ENCODE data around the gene SNX3. TPM values are rescaled to one million over a fixed set of nuclear protein-coding genes. Genes with fewer than 3 reads are reported as not detected.
A peak's percentile ranks its signal among the peaks of the same experiment; 100 is the strongest.

SNX3 gene
- total RNA-seq, 3 donors from 2014 or later = 144 to 212 (median 151) TPM

DNA sequence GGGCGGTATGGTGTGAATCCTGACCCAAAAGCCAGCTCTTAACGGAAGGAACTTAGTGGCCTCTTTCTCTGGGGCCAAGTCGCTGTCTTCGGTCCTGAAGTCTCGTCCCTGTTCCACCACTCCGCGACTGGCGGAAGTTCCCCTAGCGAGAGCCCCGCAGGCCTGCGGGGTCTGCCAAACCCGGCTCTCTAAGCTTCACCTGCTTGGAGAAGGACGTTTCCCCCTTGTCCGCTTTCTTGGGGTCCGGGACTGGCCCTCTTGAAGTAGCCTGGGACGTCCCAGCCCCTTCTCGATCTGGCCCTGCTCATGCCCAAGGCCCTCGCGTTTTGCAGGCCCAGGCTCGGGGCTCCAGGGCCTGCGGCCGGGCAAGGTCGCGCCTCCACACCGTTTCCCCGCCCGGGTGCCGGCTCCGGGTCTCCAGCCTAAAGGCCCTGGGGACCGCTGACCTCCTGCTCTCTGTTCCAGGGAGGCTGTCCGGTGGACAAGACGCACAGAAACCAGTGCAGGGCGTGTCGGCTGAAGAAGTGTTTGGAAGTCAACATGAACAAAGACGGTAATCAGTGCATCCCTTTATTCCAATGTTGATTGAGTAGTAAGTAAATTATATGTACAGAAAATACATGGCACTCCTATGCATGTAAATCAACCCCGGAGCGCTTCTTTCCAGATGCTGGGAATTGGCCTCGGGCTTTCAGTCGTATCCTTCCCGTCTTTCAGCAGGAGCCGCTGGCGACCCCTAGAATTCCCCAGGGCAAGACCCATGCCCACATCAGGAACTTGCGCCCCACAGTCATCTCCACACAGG, 86.3 kb downstream of the SNX3 start:
- no peak overlapping the region for H3K27ac ChIP-seq
- intact Hi-C loops (cut with DNase I; ENCODE audit: low total_unique reads) = no loop called here
- no peak for DNase-seq (ENCODE audit: low spot score in 2 of 2)
- peak overlapping the region in 1 of 3 donors; percentile 64 for H3K4me3 ChIP-seq
- TF ChIP-seq CTCF (IDR thresholded peaks at IDR 0.05) = no peak
- no peak for TF ChIP-seq POLR2AphosphoS5 (IDR thresholded peaks at IDR 0.05)
- no peak for TF ChIP-seq POLR2A (IDR thresholded peaks at IDR 0.05)
- no peaks in the 10 kb centered on the region for H3K4me1 ChIP-seq
- no peaks in the 10 kb centered on the region for H3K9me3 ChIP-seq
- H3K36me3 ChIP-seq = no peaks in the 10 kb centered on the region
- peaks cover 4 to 59% of the 10 kb centered on the region in 2 donors for H3K27me3 ChIP-seq

- no peak for DNase-seq (ENCODE audit: low spot score in 2 of 2)
- Histone ChIP-seq H3K4me1 (peaks cover 5 to 10% of the 10 kb centered on the region in 2 donors), H3K4me3 (no peak overlapping the region), H3K36me3 (no peaks in the 10 kb centered on the region), H3K9me3 (no peaks in the 10 kb centered on the region), H3K27ac (no peak overlapping the region), H3K27me3 (peaks cover 7 to 84% of the 10 kb centered on the region in 2 donors)
- intact Hi-C loops (cut with DNase I; ENCODE audit: low total_unique reads) = no loop called here
- no peak for TF ChIP-seq POLR2AphosphoS5 (IDR thresholded peaks at IDR 0.05)
- no peak for TF ChIP-seq POLR2A (IDR thresholded peaks at IDR 0.05)
- TF ChIP-seq CTCF (IDR thresholded peaks at IDR 0.05) = no peak
These were observed 88.8 kb downstream of the SNX3 start for GRCh38 chr6:108171918-108172516.

GRCh38 chr6:108171291-108171917, 89.4 kb downstream of the SNX3 start:
- TF ChIP-seq POLR2AphosphoS5 (IDR thresholded peaks at IDR 0.05) (no peak), CTCF (IDR thresholded peaks at IDR 0.05) (no peak), POLR2A (IDR thresholded peaks at IDR 0.05) (no peak)
- Histone ChIP-seq H3K4me3 (no peak overlapping the region), H3K4me1 (peaks cover 5 to 14% of the 10 kb centered on the region in 2 donors), H3K27ac (no peak overlapping the region), H3K36me3 (no peaks in the 10 kb centered on the region), H3K27me3 (peaks cover 11 to 84% of the 10 kb centered on the region in 2 donors), H3K9me3 (no peaks in the 10 kb centered on the region)
- intact Hi-C loops (cut with DNase I; ENCODE audit: low total_unique reads) = no loop called here
- DNase-seq (ENCODE audit: low spot score in 2 of 2) = no peak

GRCh38 chr6:108170332-108171290, 90.2 kb downstream of the SNX3 start:
- no peaks in the 10 kb centered on the region for H3K9me3 ChIP-seq
- no peak overlapping the region for H3K27ac ChIP-seq
- peaks cover 11 to 84% of the 10 kb centered on the region in 2 donors for H3K27me3 ChIP-seq
- peaks cover 5 to 22% of the 10 kb centered on the region in 2 donors for H3K4me1 ChIP-seq
- intact Hi-C loops (cut with DNase I; ENCODE audit: low total_unique reads) = no loop called here
- no peaks in the 10 kb centered on the region for H3K36me3 ChIP-seq
- no peak for DNase-seq (ENCODE audit: low spot score in 2 of 2)
- no peak overlapping the region for H3K4me3 ChIP-seq
- TF ChIP-seq POLR2A (IDR thresholded peaks at IDR 0.05) (no peak), POLR2AphosphoS5 (IDR thresholded peaks at IDR 0.05) (no peak), CTCF (IDR thresholded peaks at IDR 0.05) (no peak)
